MM.1S (cell line): ENCODE measurements around the gene PARPBP.

Experiments
- EZH2 ChIP-seq: fragments of 300-600 bp; sonication (generic); optimal IDR thresholded peaks from 2 replicates; pipeline ENCODE3; 2017; ENCODE audit warnings: low read depth, mild to moderate bottlenecking, antibody characterized with exemption, low read length, mixed read lengths
- TF ChIP-seq, protein P1 (sequence below): fragments of 300-600 bp; sonication (generic); IDR thresholded peaks from 2 replicates; pipeline ENCODE4 v1.5.1; 2016; ENCODE audit warnings: antibody characterized with exemption, low read length, mixed read lengths

- TF ChIP-seq, protein P1, sequence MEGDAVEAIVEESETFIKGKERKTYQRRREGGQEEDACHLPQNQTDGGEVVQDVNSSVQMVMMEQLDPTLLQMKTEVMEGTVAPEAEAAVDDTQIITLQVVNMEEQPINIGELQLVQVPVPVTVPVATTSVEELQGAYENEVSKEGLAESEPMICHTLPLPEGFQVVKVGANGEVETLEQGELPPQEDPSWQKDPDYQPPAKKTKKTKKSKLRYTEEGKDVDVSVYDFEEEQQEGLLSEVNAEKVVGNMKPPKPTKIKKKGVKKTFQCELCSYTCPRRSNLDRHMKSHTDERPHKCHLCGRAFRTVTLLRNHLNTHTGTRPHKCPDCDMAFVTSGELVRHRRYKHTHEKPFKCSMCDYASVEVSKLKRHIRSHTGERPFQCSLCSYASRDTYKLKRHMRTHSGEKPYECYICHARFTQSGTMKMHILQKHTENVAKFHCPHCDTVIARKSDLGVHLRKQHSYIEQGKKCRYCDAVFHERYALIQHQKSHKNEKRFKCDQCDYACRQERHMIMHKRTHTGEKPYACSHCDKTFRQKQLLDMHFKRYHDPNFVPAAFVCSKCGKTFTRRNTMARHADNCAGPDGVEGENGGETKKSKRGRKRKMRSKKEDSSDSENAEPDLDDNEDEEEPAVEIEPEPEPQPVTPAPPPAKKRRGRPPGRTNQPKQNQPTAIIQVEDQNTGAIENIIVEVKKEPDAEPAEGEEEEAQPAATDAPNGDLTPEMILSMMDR: no peak
- TF ChIP-seq EZH2: no peak
Measured at GRCh38 chr12:102197789-102198188, 77.8 kb downstream of the PARPBP start, which contains the start of gene PMCH.
